ENCODE measurements around the gene TRPM3. TPM values are rescaled to one million over a fixed set of nuclear protein-coding genes. Genes with fewer than 3 reads are reported as not detected.
"Not testable (repeated sequence)": the region's sequence is repeated elsewhere in the genome, so short reads cannot be mapped to it uniquely, and the experiment has no call there.

The TRPM3 gene
- polyA plus RNA-seq, 3 donors = not detected

GRCh38 chr9:70656281-70656680 lies 465.1 kb downstream of the TRPM3 start:
- Histone ChIP-seq H3K4me1 (ENCODE audit: control insufficient read depth in 1 of 2, insufficient read depth in 2 of 2, low read length in 2 of 2) (no peaks in the 10 kb centered on the region), H3K4me2 (replicated peaks; ENCODE audit: extremely low read depth, low read length, poor library complexity, severe bottlenecking) (no peak overlapping the region), H3K27ac (ENCODE audit: low read depth in 1 of 2, low read length in 2 of 2) (no peak overlapping the region), H3K27me3 (ENCODE audit: control insufficient read depth in 2 of 2, insufficient read depth in 2 of 2, low read length in 2 of 2) (no peaks in the 10 kb centered on the region), H3K79me2 (ENCODE audit: insufficient read depth, low read length) (no peaks in the 10 kb centered on the region), H3K4me3 (replicated peaks in 1 of 3; ENCODE audit: low read depth in 2 of 3, low read length in 3 of 3) (no peak overlapping the region), H3K36me3 (replicated peaks in 1 of 2; ENCODE audit: control insufficient read depth in 1 of 2, insufficient read depth in 2 of 2, low read length in 2 of 2) (no peaks in the 10 kb centered on the region), H3K9me3 (replicated peaks in 1 of 2; ENCODE audit: control insufficient read depth in 1 of 2, insufficient read depth in 1 of 2, low read length in 2 of 2) (peaks cover 0 to 7% of the 10 kb centered on the region in 2 donors), H2AFZ (ENCODE audit: insufficient read depth, low read depth, low read length, poor library complexity, severe bottlenecking) (no peak overlapping the region), H3K9ac (ENCODE audit: insufficient read depth, low read length, poor library complexity, severe bottlenecking) (no peak overlapping the region), H4K20me1 (ENCODE audit: insufficient read depth, low read length) (no peaks in the 10 kb centered on the region)
- H3K27me3 Mint-ChIP-seq (ENCODE audit: low read depth in 3 of 3) = no peaks in the 10 kb centered on the region
- peaks cover 2 to 14% (median 6%) of the 10 kb centered on the region in 7 donors for H3K9me3 Mint-ChIP-seq
- no CpG with 5 or more reads among the region's 1 CpG for WGBS (ENCODE audit: insufficient coverage)
- no peaks in the 10 kb centered on the region for H3K36me3 Mint-ChIP-seq
- no peak overlapping the region for H3K27ac Mint-ChIP-seq
- H3K4me3 Mint-ChIP-seq = no peak overlapping the region
- DNase-seq = no peak
- intact Hi-C loops (cut with micrococcal nuclease) = no loop called here
- TF ChIP-seq CTCF (IDR thresholded peaks at IDR 0.05) = no peak
- H3K4me1 Mint-ChIP-seq = no peaks in the 10 kb centered on the region

- Histone ChIP-seq H3K4me2 (replicated peaks; ENCODE audit: extremely low read depth, low read length, poor library complexity, severe bottlenecking) (no peak overlapping the region), H3K4me1 (ENCODE audit: control insufficient read depth in 1 of 2, insufficient read depth in 2 of 2, low read length in 2 of 2) (no peaks in the 10 kb centered on the region), H3K9ac (ENCODE audit: insufficient read depth, low read length, poor library complexity, severe bottlenecking) (no peak overlapping the region), H4K20me1 (ENCODE audit: insufficient read depth, low read length) (no peaks in the 10 kb centered on the region), H3K36me3 (replicated peaks in 1 of 2; ENCODE audit: control insufficient read depth in 1 of 2, insufficient read depth in 2 of 2, low read length in 2 of 2) (no peaks in the 10 kb centered on the region), H3K79me2 (ENCODE audit: insufficient read depth, low read length) (no peaks in the 10 kb centered on the region), H3K27me3 (ENCODE audit: control insufficient read depth in 2 of 2, insufficient read depth in 2 of 2, low read length in 2 of 2) (no peaks in the 10 kb centered on the region), H2AFZ (ENCODE audit: insufficient read depth, low read depth, low read length, poor library complexity, severe bottlenecking) (no peak overlapping the region), H3K27ac (ENCODE audit: low read depth in 1 of 2, low read length in 2 of 2) (no peak overlapping the region), H3K9me3 (replicated peaks in 1 of 2; ENCODE audit: control insufficient read depth in 1 of 2, insufficient read depth in 1 of 2, low read length in 2 of 2) (peaks cover 0 to 7% of the 10 kb centered on the region in 2 donors), H3K4me3 (replicated peaks in 1 of 3; ENCODE audit: low read depth in 2 of 3, low read length in 3 of 3) (no peak overlapping the region)
- intact Hi-C loops (cut with micrococcal nuclease) = no loop called here
- H3K4me1 Mint-ChIP-seq = no peaks in the 10 kb centered on the region
- no peak for TF ChIP-seq CTCF (IDR thresholded peaks at IDR 0.05)
- H3K4me3 Mint-ChIP-seq = no peak overlapping the region
- no peaks in the 10 kb centered on the region for H3K36me3 Mint-ChIP-seq
- H3K27me3 Mint-ChIP-seq (ENCODE audit: low read depth in 3 of 3) = no peaks in the 10 kb centered on the region
- H3K27ac Mint-ChIP-seq = no peak overlapping the region
- 60% methylated on average over 1 of the region's 1 CpG for WGBS (ENCODE audit: insufficient coverage)
- DNase-seq = no peak
- H3K9me3 Mint-ChIP-seq = peaks cover 0 to 15% (median 6%) of the 10 kb centered on the region in 7 donors
Measured at GRCh38 chr9:70654144-70654543, 467.3 kb downstream of the TRPM3 start.

DNA sequence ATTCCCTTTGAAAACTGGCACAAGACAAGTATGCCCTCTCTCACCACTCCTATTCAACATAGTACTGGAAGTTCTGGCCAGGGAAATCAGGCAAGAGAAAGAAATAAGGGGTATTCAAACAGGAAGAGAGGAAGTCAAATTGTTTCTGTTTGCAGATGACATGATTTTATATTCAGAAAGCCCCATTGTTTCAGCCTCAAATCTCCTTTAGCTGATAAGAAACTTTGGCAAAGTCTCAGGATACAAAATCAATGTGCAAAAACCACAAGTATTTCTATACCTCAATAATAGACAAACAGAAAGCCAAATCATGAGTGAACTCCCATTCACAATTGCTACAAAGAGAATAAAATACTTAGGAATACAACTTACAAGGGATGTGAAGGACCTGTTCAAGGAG lies 476.8 kb downstream of the TRPM3 start:
- H3K9me3 ChIP-seq (replicated peaks in 1 of 2; ENCODE audit: control insufficient read depth in 1 of 2, insufficient read depth in 1 of 2, low read length in 2 of 2); H4K20me1 ChIP-seq (ENCODE audit: insufficient read depth, low read length); H3K4me3 ChIP-seq (replicated peaks in 1 of 3; ENCODE audit: low read depth in 2 of 3, low read length in 3 of 3); intact Hi-C loops (cut with micrococcal nuclease); H3K27ac ChIP-seq (ENCODE audit: low read depth in 1 of 2, low read length in 2 of 2); H3K27ac Mint-ChIP-seq; H2AFZ ChIP-seq (ENCODE audit: insufficient read depth, low read depth, low read length, poor library complexity, severe bottlenecking); H3K27me3 ChIP-seq (ENCODE audit: control insufficient read depth in 2 of 2, insufficient read depth in 2 of 2, low read length in 2 of 2); H3K36me3 ChIP-seq (replicated peaks in 1 of 2; ENCODE audit: control insufficient read depth in 1 of 2, insufficient read depth in 2 of 2, low read length in 2 of 2); H3K36me3 Mint-ChIP-seq; H3K4me1 Mint-ChIP-seq; H3K79me2 ChIP-seq (ENCODE audit: insufficient read depth, low read length); H3K4me1 ChIP-seq (ENCODE audit: control insufficient read depth in 1 of 2, insufficient read depth in 2 of 2, low read length in 2 of 2); H3K4me2 ChIP-seq (replicated peaks; ENCODE audit: extremely low read depth, low read length, poor library complexity, severe bottlenecking); DNase-seq; H3K4me3 Mint-ChIP-seq; H3K9me3 Mint-ChIP-seq; H3K27me3 Mint-ChIP-seq (ENCODE audit: low read depth in 3 of 3); H3K9ac ChIP-seq (ENCODE audit: insufficient read depth, low read length, poor library complexity, severe bottlenecking): not testable (repeated sequence)

All from CD14-positive monocyte (primary cell).